ENCODE data around the gene SHH.
"Not testable (repeated sequence)": the region's sequence is repeated elsewhere in the genome, so short reads cannot be mapped to it uniquely, and the experiment has no call there.

SHH gene

DNA sequence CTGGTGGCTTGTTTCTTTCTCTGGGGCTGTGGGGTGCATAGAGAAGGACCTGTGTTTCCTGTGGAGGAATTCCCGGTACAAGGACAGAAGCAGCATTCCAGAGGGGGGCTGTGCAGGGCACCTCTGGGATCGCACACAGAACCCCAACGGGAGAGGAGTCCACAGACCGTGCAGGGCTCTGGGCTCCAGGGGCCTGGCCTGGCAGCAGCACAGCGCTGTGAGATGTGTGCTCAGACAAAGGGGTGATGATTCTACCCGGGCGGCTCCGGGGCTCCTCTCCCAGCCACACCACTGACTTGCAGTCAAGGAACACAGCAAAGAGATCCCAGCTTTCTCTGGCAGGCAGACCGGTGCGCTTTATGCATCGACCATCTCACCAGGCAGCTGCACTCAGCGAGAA is 6.9 kb upstream of the SHH start:
- no peak for DNase-seq (ENCODE audit: low spot score)

DNA sequence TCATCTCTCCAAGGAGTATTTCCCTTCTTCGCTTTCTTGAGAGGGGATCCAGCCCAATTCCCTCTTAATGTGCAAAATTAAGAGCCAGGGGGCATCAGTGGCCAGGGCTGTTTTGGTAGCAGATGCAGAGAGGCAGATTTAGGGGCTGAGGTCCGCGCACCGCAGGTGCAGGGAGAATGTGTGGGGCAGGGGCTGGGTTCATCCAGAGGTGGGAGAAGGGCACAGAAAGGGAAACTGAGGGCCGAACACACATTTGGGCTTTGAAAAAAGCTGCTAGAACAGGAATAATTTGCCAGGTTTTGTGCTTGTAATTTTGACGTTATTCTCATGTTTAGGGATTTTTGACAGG is 6.5 kb upstream of the SHH start:
- DNase-seq (ENCODE audit: low spot score) = no peak

DNA sequence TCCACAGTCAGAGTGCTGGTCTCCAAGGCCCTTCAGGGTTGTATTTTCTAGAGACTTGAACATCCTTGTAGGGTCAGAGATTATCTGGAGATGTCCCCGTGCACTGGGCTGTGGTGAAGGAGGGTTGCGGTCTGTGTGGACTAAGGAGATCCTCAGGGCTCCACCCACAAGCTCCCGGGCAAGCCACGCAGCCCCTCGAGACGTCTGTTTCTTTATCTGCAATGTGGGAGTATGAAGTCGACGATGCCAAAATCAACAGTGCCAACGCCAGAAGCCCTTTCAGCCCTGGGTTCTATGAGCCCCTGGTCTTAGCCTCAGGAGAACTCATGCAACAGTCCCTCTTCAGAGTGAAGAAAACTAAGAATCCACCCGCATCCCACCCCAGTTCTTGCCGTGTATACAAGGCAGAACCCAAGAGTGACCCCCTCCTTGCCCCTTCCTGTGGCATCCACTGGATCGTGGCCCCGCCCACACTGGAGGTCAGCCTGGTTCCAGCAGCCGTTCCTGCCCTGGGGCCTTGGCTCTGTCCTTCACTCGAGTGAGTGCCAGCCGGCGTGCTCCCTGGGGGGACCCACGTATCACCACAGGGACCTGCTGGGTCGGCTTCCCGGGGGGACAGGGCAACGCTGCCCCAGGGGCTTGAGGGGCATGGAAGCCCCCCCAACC is 6.0 kb upstream of the SHH start:
- no peak for DNase-seq (ENCODE audit: low spot score)

DNA sequence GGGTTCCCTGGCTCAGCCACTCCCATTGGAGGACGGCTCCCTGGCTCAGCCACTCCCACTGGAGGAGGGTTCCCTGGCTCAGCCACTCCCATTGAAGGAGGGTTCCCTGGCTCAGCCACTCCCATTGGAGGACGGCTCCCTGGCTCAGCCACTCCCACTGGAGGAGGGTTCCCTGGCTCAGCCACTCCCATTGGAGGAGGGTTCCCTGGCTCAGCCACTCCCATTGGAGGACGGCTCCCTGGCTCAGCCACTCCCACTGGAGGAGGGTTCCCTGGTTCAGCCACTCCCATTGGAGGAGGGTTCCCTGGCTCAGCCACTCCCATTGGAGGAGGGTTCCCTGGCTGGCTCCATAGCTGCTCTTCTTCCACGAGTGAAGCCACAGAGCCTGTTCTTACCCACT is 5.3 kb upstream of the SHH start:
- DNase-seq (ENCODE audit: low spot score) = not testable (repeated sequence)

DNA sequence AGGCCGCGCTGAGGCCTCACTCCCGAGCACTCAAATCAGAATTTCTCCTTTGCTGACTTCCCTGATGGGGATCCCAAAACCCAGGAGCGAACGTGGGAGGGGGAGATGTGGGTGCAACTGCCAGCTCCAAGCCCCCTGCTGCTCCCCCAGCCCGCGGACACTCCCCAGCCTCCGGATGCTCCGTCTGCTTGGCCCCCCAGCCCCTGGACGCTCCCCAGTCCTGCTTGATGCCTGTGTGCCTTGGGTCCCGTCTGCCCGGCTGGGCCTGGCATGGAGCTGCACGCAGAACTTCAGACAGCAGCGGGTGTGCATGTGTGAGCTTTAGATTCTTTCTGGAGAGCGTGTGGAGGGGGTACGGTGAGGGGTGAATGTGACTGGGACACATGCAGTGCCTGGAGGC is 4.7 kb upstream of the SHH start:
- DNase-seq (ENCODE audit: low spot score) = no peak

DNA sequence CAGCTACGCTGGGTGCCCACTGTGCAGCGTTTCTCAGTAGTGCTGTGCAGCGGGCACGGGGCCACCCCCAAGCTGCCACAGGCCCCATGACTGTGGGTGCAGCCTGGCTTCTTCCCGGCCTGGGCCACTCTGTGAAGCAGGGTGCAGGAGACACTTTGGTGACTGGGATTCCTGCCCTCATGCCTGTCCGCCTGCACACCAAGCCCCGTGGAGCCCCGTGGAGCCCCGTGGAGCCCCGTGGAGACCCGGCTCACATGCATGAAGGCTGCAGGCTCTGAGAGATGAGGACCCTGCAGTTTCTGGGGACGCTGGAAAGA is 3.9 kb upstream of the SHH start:
- no peak for DNase-seq (ENCODE audit: low spot score)

DNA sequence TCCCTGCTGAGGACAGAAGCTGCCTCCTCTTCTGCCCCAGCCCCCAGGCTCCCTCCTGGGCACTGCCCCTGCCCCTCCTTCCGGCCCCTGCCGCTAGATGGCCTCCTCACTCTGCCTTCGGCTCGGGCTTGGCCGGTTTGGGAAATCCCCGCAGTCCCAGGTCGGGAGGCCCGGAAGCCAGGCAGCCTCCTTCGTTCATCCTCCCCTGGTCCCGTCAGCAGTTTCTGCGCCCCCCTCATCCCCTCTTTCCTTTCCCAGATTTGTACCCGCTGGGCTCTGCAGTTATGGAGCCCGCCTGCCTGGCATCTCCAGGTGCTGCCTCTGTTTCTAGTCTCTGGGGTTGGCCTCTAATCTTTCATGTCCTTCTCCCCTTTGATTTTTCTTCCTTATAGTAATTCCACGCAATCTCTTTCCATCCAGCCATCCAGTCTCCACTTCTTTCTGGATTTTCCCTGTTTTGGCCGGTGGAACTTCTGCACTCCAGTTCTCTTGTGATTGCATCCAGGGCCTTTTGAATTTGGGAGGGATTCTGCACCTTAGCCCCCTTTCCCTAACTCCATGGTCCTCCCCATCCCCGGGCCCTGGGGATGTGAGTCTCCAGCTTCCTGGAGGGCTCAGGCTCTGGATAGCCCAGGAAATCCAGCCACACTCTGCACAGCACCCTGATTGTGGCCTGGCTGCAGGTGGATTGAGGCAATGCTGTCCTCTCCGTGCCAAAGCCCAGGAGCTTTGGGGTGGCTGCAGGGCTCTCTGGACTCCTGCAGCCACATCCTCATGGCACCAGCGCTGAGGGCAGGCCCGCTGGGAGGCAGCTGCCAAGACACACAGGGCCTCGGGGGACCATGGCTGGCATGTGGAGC is 3.3 kb upstream of the SHH start:
- DNase-seq (ENCODE audit: low spot score) = peak; percentile 62

DNA sequence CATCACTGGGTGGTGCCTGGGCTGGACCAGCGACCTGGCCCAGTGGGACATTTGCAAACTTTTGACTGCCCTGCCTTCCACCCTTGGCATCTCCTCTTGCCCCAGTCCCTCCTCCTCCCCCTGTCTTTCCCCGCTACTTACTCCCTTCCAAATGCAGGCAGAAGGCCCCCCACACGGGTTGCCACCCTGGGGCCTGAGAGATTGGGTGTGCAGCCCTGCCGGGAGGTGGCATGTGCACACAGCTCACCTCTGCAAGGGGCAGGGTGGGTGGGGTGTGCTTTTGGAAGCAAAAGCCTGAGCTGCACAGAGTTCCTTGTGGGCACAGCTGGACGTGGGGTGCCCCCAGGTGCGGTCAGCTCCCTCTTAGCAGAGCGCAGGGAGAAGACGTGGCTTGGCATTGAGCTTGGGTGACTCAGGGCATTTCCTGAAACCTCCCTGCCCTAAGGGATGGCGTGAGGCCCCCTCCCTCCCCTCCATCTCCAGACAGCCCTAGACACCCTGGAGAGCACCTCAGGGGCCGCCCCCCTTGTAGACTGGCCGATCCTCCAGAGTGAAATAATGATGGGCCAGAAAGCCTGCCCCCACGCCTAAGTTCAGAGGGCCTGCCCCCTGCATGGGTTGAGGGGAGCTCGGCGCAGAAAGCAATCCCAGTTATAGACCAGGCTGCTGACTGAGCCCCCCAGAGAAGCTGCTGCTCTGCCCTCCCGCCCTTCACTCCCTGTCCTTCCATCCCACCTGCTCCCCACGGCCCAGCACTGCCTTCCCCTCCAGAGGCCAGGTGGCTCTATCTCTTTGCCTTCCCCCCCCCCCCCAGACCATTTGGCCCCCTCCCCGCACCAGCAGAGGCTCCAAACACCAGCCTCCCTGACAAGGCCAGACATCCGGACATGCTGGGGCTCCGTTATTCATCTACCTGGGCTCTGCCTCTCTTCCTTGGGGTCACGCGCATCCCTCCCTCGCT is 2.3 kb upstream of the SHH start:
- no peak for DNase-seq (ENCODE audit: low spot score)

DNA sequence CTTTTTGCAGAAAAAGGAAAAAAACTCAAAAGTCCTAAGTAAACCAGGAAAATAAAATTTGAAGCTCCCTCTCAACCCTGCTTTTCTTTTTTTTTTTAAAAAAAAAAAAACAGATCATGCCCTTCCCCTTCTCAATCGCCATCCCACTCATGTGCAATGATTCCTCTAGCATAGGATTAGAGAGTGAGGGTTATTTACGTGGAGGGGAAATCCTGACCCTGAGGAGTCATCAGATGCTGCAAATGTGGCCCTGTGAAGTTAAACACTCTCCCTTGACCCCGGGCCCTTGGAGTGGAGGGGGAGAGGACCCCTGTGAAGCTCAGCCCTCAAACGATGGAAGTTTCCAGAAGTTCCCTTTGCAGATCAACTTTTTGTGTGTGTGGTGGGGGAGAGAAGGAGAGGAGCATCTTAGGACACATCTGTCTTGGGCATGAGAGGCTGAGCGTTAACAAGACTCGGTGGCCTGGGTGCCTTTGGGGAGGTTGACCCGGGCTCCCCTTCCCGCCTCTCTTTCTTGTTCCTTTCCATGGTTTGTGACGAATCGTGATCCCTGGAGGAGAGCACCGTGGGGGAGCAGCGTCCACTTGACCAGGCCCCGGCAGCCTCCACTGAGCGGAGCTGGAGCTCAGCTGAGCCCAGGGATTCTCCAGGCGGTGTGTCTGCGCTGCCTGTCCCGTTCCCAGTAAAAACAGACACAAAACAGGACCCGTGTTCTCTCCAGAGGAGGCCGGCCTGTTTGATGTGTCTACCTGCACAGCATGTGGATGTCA is 1.5 kb upstream of the SHH start:
- DNase-seq (ENCODE audit: low spot score) = no peak

DNA sequence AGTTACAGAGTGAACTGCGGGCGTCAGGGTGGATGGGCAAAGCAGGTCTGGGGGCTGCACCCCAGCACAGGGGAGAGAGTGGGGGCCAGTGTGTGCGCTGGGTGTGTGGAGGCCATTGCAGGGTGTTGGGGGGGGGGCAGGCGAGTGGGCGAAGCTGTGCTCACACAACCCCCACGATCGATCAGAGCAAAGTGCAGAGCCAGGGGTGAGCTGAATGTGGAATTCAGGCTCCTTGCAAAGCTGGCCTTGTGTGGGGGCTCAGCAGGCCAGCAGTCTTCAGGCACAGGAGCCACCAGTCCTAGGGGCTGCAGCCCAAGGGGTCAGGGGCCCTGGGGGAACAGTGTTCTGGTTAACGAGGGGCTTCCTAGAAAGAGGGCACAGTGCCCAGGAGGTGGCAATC is 862 bp upstream of the SHH start:
- no peak for DNase-seq (ENCODE audit: low spot score)

DNA sequence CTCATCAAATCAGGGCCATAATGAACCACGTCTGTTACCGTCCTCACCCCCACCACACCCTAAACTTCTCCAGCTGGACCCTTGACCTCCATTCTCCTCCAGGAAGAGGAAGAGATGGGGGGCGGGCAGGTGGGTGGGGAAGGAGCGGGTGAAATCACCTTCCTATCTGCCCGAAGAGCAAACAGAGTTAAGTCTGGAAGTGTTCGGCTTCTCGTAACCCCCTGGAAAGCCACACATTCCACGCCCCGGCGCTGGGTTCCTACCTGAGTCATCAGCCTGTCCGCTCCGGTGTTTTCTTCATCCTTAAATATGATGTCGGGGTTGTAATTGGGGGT is 736 bp downstream of the SHH start:
- no peak for DNase-seq (ENCODE audit: low spot score)

DNA sequence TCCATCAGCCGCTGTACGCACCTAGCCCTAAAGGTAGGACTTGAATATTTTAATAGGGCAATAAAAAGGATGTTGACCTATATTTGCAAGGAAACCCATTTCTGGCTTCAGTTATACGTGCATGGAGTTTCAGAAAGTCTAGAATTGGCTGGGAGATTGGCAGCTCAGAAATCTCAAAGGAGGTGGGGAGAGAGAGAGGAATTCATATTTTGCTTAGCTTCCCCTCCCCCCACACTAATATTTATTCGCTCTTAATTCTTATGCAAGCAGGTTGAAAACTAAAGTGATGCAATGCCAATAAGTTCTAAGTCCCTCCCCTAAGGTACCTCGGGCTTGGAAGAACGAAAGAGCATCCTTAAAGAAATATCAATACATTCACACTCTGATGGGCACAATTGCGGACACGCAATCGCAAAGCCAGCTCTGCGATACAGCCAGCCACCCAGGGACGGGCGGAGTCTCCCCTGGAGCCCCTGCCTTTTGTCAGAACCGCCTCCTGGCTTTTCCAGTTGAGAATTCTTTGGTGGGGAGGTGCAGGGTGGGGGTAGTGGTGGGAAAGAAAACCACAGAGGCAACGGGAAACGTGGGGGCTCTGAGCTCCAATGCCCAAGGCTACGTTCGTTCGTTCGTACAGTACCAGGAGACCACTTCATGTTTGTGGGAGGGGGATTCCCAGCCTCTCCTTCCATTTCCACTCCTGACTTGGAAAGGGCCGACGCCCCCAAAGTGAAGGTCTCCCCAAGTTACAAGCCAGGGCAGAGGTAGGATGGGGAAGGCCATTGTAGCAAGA is 1.3 kb downstream of the SHH start:
- DNase-seq (ENCODE audit: low spot score) = no peak

DNA sequence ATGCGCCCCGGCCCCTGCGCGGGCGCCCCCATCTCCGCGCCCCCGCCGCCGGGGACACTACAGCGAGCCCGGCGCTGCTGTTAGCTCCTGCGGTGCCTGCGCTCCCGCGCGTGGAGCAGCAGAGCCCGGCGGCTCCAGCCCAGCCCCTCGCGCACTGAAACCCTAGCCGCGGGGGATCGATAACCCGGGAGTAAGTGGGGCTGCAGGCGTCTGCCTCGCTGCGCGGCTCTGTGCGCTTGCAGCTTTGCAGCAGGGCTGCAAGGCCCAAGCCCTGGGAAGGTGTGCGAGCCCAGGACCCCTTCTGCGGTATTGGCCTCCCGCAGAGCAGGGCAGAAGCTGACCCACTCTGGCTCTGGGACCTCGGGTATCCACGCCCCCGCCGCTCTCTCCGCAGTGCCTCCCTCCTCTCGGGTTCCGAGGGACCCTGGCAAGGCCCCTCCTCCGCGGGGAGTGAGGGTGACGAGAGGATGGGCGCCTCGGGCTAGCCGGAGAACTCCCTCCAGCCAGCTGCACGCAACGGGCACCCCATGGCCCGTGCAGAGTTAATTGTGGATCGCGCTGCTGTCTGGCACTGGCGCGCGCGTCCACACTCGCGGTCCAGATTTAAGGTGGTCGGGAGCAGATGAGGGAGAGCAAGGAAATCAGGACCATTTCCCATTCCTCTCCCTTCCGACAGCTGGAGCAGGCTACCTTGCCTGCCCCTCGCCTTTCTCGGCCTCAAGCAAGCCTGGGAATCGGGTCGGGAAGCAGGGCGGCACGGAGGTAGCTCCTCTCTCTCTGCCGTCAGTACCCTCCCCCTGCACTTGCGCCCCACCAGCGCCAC is 2.1 kb downstream of the SHH start:
- DNase-seq (ENCODE audit: low spot score) = no peak

DNA sequence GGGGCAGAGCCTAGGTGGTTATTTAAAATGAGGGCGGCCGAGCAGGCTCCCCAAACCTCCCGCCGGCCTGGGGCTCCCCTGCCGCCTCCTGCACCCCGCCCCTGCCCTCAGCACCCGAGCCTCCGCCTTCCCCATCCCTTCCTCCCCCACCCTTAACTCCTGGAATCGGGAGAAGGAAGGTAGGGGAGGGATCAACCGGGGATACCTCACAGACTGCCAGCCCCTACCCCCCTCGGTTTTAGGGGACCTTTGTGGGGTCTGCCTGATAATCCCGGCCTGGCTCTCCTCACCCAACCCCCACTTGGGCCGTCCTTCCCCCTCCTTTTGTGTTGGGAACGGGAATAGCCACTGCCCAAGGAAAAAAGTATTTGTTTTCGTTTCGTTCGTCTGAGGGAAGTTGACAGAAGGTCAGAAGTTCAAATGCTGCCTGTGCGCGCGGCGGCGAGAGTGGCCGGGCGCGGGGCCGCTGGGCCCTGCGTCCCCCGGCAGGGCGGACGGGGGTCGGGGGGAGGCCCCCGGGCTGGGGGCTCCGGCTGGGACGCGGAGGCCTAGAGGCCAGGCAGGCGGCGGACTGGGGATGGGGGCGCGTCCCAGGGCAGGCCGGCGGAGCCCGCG is 2.8 kb downstream of the SHH start:
- no peak for DNase-seq (ENCODE audit: low spot score)

DNA sequence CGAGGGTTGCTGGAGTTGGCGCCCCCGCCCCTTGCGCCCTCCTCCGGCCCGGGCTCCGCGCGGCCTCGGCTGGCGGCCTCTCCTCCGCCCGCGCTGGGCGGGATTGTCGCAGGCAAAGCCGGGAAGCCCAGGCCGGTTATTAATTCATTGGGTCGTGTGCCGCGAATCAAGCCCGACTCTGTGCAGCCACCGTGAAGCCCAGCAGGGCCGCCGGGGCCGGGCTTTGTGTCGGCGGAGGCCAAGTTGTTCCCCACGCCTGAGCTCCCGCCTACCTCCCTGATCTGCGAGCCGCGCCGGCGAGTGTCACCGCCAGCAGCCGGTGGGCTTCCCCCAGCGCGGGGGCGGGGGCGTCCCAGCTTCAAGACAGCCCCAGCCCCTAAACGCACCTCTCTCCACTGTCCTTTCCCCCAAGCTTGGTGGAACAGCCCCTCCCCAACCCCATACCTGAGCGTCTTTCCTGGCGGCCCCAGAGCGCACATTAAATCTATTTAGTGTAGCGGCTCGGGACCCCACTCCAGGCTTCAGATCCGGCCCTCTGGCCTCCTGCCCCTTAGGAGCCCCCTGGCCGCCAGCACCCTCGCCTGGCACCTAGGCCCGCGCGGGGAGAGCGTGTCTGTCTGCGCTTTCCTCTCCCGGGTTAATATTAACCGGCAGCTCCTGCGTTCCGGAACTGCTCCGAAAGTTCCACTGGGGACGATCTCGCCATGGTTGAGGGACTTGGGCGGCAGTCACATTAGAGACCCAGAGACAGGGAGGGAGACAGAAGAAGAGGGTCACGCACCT is 3.5 kb downstream of the SHH start:
- DNase-seq (ENCODE audit: low spot score) = no peak

DNA sequence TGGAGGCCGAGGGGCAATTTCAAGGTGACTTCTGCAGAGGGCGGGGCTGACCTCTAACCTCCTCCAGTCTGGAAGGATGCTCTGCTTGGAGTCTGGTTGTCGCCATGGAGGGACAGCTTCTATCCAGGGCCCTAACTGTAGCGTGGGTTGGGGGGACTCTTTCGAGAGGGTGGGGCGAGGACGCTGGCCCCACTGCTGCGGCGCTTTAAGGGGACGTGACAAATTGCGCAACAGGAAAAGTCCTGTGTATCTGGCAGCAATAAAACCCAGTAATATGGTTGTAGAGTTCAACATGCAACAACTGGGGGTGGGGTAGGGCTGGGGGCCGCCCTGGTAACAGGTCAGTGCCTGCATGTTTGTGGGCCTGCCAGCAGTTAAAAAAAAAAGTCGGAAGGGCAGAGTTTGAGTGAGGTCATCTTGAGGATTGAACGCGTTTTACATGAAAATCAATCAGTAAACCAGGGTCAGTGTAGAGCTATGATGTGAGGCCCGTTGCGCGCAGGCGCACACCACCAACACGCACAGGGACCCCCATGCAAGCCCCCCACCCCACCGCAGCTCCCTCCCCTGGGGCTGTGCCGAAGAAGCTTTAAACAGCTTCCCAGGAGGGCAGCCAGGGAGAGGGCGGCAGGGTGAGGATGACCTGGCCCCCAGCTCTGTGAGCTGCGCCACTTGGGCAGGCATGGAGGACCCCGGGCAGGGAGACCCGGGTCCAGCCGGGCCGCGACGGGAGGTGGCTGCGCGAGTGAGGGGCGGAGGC is 4.3 kb downstream of the SHH start:
- no peak for DNase-seq (ENCODE audit: low spot score)

DNA sequence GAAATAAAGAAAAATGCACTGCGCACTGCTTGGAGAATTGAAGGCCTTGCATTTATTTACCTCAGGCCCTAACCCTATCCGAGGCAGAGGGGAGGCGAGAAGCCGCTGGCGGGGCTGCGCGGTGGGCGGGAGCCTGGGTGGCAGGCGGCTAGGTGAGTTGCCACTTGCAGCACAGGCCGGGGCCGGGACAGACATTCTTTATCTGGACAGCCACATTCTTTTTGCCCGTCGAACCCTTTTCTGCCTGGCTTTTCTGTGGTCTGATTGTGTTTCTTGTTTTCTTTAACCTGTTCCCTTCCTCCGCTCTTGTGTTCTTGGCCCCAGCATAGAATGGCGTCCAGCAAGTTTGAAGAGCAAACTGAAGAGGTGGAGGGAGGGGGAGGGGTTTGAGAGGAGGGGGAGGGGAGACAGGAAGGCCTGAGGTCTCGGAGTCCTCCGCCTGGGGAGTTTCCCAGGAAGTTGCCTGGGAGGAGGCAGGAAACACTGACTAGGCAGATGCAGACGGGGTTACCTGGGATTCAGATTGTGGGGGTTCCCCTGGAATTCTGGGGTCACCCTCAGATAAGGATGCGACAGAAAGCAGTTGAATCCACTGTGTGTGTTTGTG is 5.1 kb downstream of the SHH start:
- DNase-seq (ENCODE audit: low spot score) = no peak
